K562 (cell line): Measurements from ENCODE around the gene C3. TPM values are rescaled to one million over a fixed set of nuclear protein-coding genes. Genes with fewer than 3 reads are reported as not detected.

Experiments
- DMBX1 ChIP-seq: fragments of 250-450 bp; sonication (Bioruptor Pico); IDR thresholded peaks from 2 replicates; pipeline ENCODE4 v1.8.0; 2022; ENCODE audit warnings: inconsistent platforms, mild to moderate bottlenecking, moderate library complexity, borderline replicate concordance
- HDAC2 ChIP-seq: fragments of 450-650 bp; IDR thresholded peaks from 2 replicates; pipeline ENCODE4 v1.6.1; 2016; ENCODE audit warnings: mild to moderate bottlenecking
- MCM7 ChIP-seq, 2 experiments: fragments of 450-650 bp; IDR thresholded peaks; 2 replicates each; pipeline ENCODE4 v1.6.1; 2016 to 2018
- NR3C1 ChIP-seq: sonication (generic); formaldehyde crosslinking; IDR thresholded peaks from 2 replicates; pipeline ENCODE4 v1.8.1; 2022; ENCODE audit warnings: missing genetic modification reagents
- POLR2H ChIP-seq: IDR thresholded peaks from 2 replicates; pipeline ENCODE4 v1.6.1; 2016; ENCODE audit warnings: missing genetic modification characterization, low read depth, mild to moderate bottlenecking, control low read depth, missing compliant biosample characterization, moderate library complexity
- TAF9B ChIP-seq: fragments of 450-650 bp; IDR thresholded peaks from 2 replicates; pipeline ENCODE4 v1.6.1; 2018; ENCODE audit warnings: mild to moderate bottlenecking; ENCODE audit not compliant: partially characterized antibody
- ZNF347 ChIP-seq: fragments of 450-650 bp; formaldehyde crosslinking; IDR thresholded peaks from 2 replicates; pipeline ENCODE4 v1.4.0; 2020; ENCODE audit warnings: low read depth, mild to moderate bottlenecking, moderate library complexity
- polyA plus RNA-seq, 8 experiments: library from polyadenylated mRNA; depleted of rRNA in 4 of 8; stranded (reverse) in 5 of 8; unstranded in 3 of 8; fragments of >200 nt; fragmentation: Nextera tagmentation in 2 of 8; fragmentation: Illumina TruSeq in 1 of 8; extraction: Ambion mirVana in 2 of 8; extraction: Trizol in 1 of 8; gene quantifications; 2 replicates each; pipeline versions ENCODE4 v1.2.1 to v1.2.3, GENCODE V29; 2011 to 2014; ENCODE audit warnings: inconsistent platforms in 1 of 8, missing spikeins in 1 of 8
- total RNA-seq, 7 experiments: library from RNA; depleted of rRNA in 6 of 7; stranded (reverse); fragments of >200 nt in 6 of 7; fragmentation: Illumina TruSeq in 2 of 7; extraction: Trizol in 2 of 7; gene quantifications; 2 replicates each; pipeline versions ENCODE4 v1.2.1 to v1.2.3, GENCODE V29; 2011 to 2021; ENCODE audit warnings: low replicate concordance in 1 of 7
- TF ChIP-seq, protein P1 (sequence below): fragments of 450-650 bp; IDR thresholded peaks from 2 replicates; pipeline ENCODE4 v1.7.1; 2018; ENCODE audit warnings: mild to moderate bottlenecking, low read depth; ENCODE audit not compliant: partially characterized antibody
- TF ChIP-seq, protein P2 (sequence below): sonication (generic); formaldehyde crosslinking; IDR thresholded peaks from 2 replicates; pipeline ENCODE4 v1.8.1; 2023; ENCODE audit warnings: mild to moderate bottlenecking, missing genetic modification reagents
- TF ChIP-seq, protein P3 (sequence below): sonication (generic); formaldehyde crosslinking; IDR thresholded peaks from 2 replicates; pipeline ENCODE4 v1.9.0; 2022; ENCODE audit warnings: mild to moderate bottlenecking, missing genetic modification reagents
- TF ChIP-seq, protein P4 (sequence below): fragments of 450-650 bp; IDR thresholded peaks from 2 replicates; pipeline ENCODE4 v1.6.1; 2016; ENCODE audit warnings: borderline replicate concordance
- TF ChIP-seq, protein P5 (sequence below): fragments of 250-450 bp; sonication (Bioruptor Pico); IDR thresholded peaks from 2 replicates; pipeline ENCODE4 v1.5.0; 2020; ENCODE audit warnings: mild to moderate bottlenecking
- TF ChIP-seq, protein P6 (sequence below), 2 experiments: fragments of 450-650 bp; IDR thresholded peaks; 2 replicates each; pipeline ENCODE4 v1.6.1; 2018; ENCODE audit warnings: mild to moderate bottlenecking in 2 of 2, low read depth in 1 of 2; ENCODE audit not compliant: partially characterized antibody in 2 of 2

The C3 gene
- total and polyA plus RNA-seq, 9 of the 15 experiments (the other 6 are each of a cell fraction or from before 2014, with no cell fraction given), result 0.59 to 10.6 (median 2.2) TPM

DNA sequence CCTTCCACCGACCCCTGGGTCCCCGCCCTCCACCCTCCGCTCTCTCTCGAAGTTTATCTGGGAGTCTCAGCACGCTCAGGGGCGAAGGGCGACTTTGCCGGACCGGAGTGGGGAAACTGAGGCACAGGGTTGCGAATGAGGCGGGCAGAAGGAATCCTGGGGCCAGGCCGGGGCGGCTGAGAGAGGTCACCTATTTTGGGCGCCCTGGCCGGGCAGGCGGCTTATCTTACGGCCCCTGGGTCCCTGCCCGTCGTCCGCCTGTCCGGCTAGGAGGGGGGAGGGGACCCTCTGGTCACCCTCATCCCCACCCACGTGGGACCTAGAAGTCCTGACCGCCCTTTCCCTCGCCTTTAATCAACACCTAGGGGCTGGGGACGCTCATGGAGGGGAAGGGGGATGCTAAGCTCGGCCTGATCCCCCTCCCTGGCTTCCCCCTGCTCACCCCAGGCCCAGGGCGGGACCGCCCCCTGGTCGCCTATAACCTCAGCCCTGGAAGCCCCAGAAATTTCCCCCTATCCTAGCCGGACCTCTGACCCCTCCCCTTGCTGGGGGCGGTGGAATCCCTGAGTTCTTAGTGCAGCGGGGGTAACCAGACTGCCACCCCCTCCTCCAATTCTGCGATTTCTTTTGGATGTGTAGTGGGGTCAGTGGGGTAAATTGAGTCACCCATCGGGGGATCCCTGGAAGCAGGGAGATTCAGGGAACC lies 19.6 kb upstream of the C3 start (continued):
- TF ChIP-seq, protein P1, sequence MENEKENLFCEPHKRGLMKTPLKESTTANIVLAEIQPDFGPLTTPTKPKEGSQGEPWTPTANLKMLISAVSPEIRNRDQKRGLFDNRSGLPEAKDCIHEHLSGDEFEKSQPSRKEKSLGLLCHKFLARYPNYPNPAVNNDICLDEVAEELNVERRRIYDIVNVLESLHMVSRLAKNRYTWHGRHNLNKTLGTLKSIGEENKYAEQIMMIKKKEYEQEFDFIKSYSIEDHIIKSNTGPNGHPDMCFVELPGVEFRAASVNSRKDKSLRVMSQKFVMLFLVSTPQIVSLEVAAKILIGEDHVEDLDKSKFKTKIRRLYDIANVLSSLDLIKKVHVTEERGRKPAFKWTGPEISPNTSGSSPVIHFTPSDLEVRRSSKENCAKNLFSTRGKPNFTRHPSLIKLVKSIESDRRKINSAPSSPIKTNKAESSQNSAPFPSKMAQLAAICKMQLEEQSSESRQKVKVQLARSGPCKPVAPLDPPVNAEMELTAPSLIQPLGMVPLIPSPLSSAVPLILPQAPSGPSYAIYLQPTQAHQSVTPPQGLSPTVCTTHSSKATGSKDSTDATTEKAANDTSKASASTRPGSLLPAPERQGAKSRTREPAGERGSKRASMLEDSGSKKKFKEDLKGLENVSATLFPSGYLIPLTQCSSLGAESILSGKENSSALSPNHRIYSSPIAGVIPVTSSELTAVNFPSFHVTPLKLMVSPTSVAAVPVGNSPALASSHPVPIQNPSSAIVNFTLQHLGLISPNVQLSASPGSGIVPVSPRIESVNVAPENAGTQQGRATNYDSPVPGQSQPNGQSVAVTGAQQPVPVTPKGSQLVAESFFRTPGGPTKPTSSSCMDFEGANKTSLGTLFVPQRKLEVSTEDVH, result no peak
- TF ChIP-seq HDAC2 (peak; percentile 72; the same call in 1 of the 2 replicates), NR3C1 (CRISPR knock-in tag) (no peak), ZNF347 (CRISPR knock-in tag) (no peak), DMBX1 (CRISPR knock-in tag) (no peak), MCM7 (IDR thresholded peaks at IDR 0.05) (no peak), POLR2H (tag) (no peak), TAF9B (no peak)
- TF ChIP-seq, protein P2, sequence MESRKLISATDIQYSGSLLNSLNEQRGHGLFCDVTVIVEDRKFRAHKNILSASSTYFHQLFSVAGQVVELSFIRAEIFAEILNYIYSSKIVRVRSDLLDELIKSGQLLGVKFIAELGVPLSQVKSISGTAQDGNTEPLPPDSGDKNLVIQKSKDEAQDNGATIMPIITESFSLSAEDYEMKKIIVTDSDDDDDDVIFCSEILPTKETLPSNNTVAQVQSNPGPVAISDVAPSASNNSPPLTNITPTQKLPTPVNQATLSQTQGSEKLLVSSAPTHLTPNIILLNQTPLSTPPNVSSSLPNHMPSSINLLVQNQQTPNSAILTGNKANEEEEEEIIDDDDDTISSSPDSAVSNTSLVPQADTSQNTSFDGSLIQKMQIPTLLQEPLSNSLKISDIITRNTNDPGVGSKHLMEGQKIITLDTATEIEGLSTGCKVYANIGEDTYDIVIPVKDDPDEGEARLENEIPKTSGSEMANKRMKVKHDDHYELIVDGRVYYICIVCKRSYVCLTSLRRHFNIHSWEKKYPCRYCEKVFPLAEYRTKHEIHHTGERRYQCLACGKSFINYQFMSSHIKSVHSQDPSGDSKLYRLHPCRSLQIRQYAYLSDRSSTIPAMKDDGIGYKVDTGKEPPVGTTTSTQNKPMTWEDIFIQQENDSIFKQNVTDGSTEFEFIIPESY, result no peak
- TF ChIP-seq, protein P3, sequence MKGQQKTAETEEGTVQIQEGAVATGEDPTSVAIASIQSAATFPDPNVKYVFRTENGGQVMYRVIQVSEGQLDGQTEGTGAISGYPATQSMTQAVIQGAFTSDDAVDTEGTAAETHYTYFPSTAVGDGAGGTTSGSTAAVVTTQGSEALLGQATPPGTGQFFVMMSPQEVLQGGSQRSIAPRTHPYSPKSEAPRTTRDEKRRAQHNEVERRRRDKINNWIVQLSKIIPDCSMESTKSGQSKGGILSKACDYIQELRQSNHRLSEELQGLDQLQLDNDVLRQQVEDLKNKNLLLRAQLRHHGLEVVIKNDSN, result peak; percentile 69
- TF ChIP-seq, protein P4, sequence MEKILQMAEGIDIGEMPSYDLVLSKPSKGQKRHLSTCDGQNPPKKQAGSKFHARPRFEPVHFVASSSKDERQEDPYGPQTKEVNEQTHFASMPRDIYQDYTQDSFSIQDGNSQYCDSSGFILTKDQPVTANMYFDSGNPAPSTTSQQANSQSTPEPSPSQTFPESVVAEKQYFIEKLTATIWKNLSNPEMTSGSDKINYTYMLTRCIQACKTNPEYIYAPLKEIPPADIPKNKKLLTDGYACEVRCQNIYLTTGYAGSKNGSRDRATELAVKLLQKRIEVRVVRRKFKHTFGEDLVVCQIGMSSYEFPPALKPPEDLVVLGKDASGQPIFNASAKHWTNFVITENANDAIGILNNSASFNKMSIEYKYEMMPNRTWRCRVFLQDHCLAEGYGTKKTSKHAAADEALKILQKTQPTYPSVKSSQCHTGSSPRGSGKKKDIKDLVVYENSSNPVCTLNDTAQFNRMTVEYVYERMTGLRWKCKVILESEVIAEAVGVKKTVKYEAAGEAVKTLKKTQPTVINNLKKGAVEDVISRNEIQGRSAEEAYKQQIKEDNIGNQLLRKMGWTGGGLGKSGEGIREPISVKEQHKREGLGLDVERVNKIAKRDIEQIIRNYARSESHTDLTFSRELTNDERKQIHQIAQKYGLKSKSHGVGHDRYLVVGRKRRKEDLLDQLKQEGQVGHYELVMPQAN, result peak; percentile 73
- TF ChIP-seq, protein P5, sequence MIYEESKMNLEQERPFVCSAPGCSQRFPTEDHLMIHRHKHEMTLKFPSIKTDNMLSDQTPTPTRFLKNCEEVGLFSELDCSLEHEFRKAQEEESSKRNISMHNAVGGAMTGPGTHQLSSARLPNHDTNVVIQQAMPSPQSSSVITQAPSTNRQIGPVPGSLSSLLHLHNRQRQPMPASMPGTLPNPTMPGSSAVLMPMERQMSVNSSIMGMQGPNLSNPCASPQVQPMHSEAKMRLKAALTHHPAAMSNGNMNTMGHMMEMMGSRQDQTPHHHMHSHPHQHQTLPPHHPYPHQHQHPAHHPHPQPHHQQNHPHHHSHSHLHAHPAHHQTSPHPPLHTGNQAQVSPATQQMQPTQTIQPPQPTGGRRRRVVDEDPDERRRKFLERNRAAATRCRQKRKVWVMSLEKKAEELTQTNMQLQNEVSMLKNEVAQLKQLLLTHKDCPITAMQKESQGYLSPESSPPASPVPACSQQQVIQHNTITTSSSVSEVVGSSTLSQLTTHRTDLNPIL, result no peak
- TF ChIP-seq, protein P6, sequence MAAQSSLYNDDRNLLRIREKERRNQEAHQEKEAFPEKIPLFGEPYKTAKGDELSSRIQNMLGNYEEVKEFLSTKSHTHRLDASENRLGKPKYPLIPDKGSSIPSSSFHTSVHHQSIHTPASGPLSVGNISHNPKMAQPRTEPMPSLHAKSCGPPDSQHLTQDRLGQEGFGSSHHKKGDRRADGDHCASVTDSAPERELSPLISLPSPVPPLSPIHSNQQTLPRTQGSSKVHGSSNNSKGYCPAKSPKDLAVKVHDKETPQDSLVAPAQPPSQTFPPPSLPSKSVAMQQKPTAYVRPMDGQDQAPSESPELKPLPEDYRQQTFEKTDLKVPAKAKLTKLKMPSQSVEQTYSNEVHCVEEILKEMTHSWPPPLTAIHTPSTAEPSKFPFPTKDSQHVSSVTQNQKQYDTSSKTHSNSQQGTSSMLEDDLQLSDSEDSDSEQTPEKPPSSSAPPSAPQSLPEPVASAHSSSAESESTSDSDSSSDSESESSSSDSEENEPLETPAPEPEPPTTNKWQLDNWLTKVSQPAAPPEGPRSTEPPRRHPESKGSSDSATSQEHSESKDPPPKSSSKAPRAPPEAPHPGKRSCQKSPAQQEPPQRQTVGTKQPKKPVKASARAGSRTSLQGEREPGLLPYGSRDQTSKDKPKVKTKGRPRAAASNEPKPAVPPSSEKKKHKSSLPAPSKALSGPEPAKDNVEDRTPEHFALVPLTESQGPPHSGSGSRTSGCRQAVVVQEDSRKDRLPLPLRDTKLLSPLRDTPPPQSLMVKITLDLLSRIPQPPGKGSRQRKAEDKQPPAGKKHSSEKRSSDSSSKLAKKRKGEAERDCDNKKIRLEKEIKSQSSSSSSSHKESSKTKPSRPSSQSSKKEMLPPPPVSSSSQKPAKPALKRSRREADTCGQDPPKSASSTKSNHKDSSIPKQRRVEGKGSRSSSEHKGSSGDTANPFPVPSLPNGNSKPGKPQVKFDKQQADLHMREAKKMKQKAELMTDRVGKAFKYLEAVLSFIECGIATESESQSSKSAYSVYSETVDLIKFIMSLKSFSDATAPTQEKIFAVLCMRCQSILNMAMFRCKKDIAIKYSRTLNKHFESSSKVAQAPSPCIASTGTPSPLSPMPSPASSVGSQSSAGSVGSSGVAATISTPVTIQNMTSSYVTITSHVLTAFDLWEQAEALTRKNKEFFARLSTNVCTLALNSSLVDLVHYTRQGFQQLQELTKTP (IDR thresholded peaks at IDR 0.05; ENCODE audit: low read depth in 1 of 2, partially characterized antibody in 2 of 2), result no peak
